GM12873 (cell line): ENCODE results near the gene ADGRG4.

Experiments
- TF ChIP-seq, protein P1 (sequence below): IDR thresholded peaks from 2 replicates; pipeline ENCODE4 v1.5.1; 2012; ENCODE audit warnings: low read depth, mild to moderate bottlenecking, moderate library complexity, low read length, control low read depth; ENCODE audit not compliant: insufficient read depth; ENCODE audit errors: missing control alignments

Gene ADGRG4

DNA sequence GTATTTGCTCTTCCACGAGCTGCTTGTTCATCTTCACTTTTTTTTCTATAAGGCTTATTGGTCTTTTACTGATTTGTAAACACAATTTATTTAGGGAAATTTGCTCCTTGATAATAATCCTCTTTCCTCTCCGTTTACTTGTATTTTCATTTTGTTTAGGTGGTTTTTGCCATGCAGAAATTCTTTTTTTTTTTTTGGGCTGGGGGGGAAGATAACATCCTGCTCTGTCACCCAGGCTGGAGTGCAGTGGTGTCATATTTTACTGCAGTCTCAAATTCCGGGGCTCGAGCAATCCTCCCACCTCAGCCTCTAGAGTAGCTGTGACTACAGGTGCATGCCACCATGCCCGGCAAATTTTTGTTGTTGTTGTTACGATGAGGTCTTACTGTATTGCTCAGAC lies 155.4 kb downstream of the ADGRG4 start:
- TF ChIP-seq, protein P1, sequence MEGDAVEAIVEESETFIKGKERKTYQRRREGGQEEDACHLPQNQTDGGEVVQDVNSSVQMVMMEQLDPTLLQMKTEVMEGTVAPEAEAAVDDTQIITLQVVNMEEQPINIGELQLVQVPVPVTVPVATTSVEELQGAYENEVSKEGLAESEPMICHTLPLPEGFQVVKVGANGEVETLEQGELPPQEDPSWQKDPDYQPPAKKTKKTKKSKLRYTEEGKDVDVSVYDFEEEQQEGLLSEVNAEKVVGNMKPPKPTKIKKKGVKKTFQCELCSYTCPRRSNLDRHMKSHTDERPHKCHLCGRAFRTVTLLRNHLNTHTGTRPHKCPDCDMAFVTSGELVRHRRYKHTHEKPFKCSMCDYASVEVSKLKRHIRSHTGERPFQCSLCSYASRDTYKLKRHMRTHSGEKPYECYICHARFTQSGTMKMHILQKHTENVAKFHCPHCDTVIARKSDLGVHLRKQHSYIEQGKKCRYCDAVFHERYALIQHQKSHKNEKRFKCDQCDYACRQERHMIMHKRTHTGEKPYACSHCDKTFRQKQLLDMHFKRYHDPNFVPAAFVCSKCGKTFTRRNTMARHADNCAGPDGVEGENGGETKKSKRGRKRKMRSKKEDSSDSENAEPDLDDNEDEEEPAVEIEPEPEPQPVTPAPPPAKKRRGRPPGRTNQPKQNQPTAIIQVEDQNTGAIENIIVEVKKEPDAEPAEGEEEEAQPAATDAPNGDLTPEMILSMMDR, result no peak

DNA sequence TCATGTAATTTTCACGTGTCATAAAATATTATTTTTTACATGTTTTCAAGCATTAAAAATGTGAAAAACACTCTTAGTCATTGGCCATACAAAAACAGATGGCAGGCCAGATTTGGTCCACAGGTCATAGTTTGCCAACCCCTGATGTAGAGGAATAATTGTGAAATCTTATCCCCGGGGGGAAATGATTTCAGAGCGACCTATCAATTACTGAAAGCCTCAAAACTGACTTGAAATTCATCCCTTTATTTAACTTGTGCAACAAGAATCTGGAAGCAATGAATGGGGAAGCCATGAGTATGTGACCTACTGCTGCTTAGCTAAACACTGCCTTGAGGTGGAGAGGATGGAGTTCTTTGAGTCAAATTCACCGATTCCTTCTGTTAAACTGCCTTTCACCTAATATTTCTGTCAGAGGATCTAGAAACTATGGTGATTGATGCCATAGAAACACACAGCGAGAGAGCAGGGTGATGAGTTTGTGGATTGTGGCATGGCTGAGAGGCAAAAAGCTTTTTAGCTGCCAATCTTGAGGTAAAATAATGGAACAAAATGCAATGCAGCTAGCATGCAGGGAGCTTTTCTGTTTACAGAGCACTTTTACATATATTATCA lies 156.6 kb downstream of the ADGRG4 start:
- TF ChIP-seq, protein P1, result no peak

DNA sequence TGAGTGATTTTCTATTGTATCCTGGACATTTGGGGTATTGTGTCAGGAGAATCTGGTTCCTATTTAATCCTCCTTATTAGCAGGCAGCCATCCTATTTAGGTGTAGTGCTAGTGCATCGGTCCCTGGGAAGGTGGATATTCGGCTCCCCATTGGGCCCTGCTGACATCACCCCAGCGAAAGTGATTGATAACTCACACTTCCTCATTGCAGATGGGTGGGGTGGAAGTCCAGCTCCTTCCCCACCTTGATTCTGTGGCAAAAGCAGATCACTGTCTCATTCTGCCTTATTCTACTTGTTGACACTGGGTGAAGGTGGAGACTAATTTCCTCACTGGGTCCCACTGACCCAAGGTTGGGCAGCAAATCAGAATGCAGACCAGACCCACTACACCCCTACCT lies 163.8 kb downstream of the ADGRG4 start:
- TF ChIP-seq, protein P1, result no peak
